Measurements from ENCODE around the gene IMP3. TPM values are rescaled to one million over a fixed set of nuclear protein-coding genes. Genes with fewer than 3 reads are reported as not detected.

The IMP3 gene
- polyA plus RNA-seq, 1 donor from 2014 or later = 147 TPM

DNA sequence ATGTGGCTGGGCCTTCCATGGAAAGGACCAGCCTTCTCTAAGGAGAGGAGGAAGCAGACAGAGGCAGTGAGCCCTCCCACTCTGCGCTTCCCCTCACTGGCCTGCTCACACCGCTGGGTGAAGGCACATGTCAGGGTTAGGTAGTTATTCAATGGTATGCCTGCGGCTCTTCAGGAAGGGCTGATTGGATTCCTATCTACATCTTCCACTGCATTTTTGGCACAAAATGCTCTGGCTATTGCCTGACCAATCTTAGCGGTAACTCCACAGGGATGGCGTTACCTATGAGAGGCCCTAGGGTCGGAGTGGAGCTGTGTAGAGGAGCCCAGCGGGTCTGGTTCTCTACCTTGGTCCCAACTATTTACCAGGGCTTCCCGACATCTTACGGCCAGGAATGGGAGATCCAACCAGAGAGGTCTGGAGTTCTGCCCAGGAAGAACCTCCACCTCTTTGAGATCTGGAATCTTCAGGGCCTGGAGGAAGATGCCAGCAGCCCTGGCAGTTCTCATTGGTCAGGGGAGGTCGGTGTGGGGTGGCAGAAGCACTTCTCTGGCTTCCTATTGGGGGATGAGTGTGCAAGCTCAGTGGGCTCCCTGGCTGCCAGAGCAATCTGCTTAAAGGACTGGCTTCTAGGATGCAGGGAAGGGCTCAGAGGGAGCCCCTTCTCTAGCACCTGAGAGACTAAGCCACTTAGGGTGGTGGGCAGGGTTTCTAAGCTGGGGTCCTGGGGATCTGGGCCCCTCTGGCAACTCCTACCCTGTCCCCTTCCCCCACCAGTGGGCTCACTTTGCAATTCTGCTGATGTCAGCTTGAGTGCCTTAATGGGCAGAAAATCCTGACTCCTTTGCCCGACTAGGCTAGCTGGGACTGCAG lies 31.9 kb upstream of the IMP3 start:
- Histone ChIP-seq H3K9ac (ENCODE audit: low read length) (no peak overlapping the region), H3K4me3 (ENCODE audit: low read length) (no peak overlapping the region), H3K4me2 (ENCODE audit: low read length) (no peak overlapping the region), H2AFZ (ENCODE audit: low read depth, low read length) (no peak overlapping the region), H3K79me2 (replicated peaks; ENCODE audit: insufficient read depth, low read length) (no peaks in the 10 kb centered on the region), H3K36me3 (ENCODE audit: insufficient read depth, low read length) (no peaks in the 10 kb centered on the region), H4K20me1 (ENCODE audit: insufficient read depth) (no peaks in the 10 kb centered on the region), H3F3A (ENCODE audit: insufficient read depth, low read length, poor library complexity, severe bottlenecking) (no peaks in the 10 kb centered on the region), H3K9me3 (ENCODE audit: low read length) (no peaks in the 10 kb centered on the region), H3K9me2 (ENCODE audit: insufficient read depth, low read length) (no peaks in the 10 kb centered on the region), H3K27ac (ENCODE audit: low read length) (no peak overlapping the region), H3K27me3 (ENCODE audit: insufficient read depth, low read depth, low read length) (no peaks in the 10 kb centered on the region)
- TF ChIP-seq, protein P1, sequence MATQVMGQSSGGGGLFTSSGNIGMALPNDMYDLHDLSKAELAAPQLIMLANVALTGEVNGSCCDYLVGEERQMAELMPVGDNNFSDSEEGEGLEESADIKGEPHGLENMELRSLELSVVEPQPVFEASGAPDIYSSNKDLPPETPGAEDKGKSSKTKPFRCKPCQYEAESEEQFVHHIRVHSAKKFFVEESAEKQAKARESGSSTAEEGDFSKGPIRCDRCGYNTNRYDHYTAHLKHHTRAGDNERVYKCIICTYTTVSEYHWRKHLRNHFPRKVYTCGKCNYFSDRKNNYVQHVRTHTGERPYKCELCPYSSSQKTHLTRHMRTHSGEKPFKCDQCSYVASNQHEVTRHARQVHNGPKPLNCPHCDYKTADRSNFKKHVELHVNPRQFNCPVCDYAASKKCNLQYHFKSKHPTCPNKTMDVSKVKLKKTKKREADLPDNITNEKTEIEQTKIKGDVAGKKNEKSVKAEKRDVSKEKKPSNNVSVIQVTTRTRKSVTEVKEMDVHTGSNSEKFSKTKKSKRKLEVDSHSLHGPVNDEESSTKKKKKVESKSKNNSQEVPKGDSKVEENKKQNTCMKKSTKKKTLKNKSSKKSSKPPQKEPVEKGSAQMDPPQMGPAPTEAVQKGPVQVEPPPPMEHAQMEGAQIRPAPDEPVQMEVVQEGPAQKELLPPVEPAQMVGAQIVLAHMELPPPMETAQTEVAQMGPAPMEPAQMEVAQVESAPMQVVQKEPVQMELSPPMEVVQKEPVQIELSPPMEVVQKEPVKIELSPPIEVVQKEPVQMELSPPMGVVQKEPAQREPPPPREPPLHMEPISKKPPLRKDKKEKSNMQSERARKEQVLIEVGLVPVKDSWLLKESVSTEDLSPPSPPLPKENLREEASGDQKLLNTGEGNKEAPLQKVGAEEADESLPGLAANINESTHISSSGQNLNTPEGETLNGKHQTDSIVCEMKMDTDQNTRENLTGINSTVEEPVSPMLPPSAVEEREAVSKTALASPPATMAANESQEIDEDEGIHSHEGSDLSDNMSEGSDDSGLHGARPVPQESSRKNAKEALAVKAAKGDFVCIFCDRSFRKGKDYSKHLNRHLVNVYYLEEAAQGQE (IDR thresholded peaks at IDR 0.05; ENCODE audit: borderline replicate concordance) = no peak
- TF ChIP-seq EP300 (conservative IDR thresholded peaks at IDR 0.05; ENCODE audit: poor library complexity, severe bottlenecking) (no peak), TAF1 (IDR thresholded peaks at IDR 0.05; ENCODE audit: low read depth) (no peak), MXI1 (conservative IDR thresholded peaks at IDR 0.05; ENCODE audit: poor library complexity, severe bottlenecking) (no peak), EZH2 (IDR thresholded peaks at IDR 0.05; ENCODE audit: borderline replicate concordance, insufficient read depth, low read length, poor library complexity, severe bottlenecking) (no peak), POLR2AphosphoS5 (IDR thresholded peaks at IDR 0.05) (no peak), RAD21 (conservative IDR thresholded peaks at IDR 0.05) (no peak), SMC3 (conservative IDR thresholded peaks at IDR 0.05; ENCODE audit: poor library complexity) (no peak)
- TF ChIP-seq, protein P2, sequence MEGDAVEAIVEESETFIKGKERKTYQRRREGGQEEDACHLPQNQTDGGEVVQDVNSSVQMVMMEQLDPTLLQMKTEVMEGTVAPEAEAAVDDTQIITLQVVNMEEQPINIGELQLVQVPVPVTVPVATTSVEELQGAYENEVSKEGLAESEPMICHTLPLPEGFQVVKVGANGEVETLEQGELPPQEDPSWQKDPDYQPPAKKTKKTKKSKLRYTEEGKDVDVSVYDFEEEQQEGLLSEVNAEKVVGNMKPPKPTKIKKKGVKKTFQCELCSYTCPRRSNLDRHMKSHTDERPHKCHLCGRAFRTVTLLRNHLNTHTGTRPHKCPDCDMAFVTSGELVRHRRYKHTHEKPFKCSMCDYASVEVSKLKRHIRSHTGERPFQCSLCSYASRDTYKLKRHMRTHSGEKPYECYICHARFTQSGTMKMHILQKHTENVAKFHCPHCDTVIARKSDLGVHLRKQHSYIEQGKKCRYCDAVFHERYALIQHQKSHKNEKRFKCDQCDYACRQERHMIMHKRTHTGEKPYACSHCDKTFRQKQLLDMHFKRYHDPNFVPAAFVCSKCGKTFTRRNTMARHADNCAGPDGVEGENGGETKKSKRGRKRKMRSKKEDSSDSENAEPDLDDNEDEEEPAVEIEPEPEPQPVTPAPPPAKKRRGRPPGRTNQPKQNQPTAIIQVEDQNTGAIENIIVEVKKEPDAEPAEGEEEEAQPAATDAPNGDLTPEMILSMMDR (IDR thresholded peaks at IDR 0.05; ENCODE audit: poor library complexity, severe bottlenecking) = no peak

DNA sequence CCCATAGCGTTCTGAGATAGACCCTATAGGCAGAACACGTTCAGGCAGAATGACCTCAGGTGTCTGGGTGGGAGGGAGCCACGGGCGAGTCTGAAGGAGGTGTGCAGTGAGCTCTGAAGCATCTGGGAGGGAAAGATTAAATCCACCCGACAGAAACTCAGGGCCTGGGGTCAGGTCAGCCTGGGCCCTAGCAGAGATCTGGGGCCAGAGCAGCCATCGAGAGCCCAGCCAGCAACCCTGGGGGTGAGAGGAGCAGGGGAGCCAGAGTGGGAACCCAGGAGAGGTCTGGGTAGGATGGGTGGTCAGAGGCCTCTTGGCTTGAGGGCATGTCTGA lies 29.8 kb upstream of the IMP3 start:
- no peak for TF ChIP-seq MXI1 (conservative IDR thresholded peaks at IDR 0.05; ENCODE audit: poor library complexity, severe bottlenecking)
- no peak for TF ChIP-seq TAF1 (IDR thresholded peaks at IDR 0.05; ENCODE audit: low read depth)
- TF ChIP-seq RAD21 (conservative IDR thresholded peaks at IDR 0.05) = no peak
- TF ChIP-seq, protein P1 (IDR thresholded peaks at IDR 0.05; ENCODE audit: borderline replicate concordance) = no peak
- TF ChIP-seq POLR2AphosphoS5 (IDR thresholded peaks at IDR 0.05) = no peak
- TF ChIP-seq EP300 (conservative IDR thresholded peaks at IDR 0.05; ENCODE audit: poor library complexity, severe bottlenecking) = no peak
- TF ChIP-seq EZH2 (IDR thresholded peaks at IDR 0.05; ENCODE audit: borderline replicate concordance, insufficient read depth, low read length, poor library complexity, severe bottlenecking) = no peak
- TF ChIP-seq, protein P2 (IDR thresholded peaks at IDR 0.05; ENCODE audit: poor library complexity, severe bottlenecking) = no peak
- TF ChIP-seq SMC3 (conservative IDR thresholded peaks at IDR 0.05; ENCODE audit: poor library complexity) = no peak
- no peak overlapping the region for H3K9ac ChIP-seq (ENCODE audit: low read length)
- no peaks in the 10 kb centered on the region for H3K36me3 ChIP-seq (ENCODE audit: insufficient read depth, low read length)
- no peaks in the 10 kb centered on the region for H3F3A ChIP-seq (ENCODE audit: insufficient read depth, low read length, poor library complexity, severe bottlenecking)
- H3K79me2 ChIP-seq (replicated peaks; ENCODE audit: insufficient read depth, low read length) = no peaks in the 10 kb centered on the region
- H2AFZ ChIP-seq (ENCODE audit: low read depth, low read length) = no peak overlapping the region
- no peak overlapping the region for H3K27ac ChIP-seq (ENCODE audit: low read length)
- no peaks in the 10 kb centered on the region for H3K9me3 ChIP-seq (ENCODE audit: low read length)
- H3K27me3 ChIP-seq (ENCODE audit: insufficient read depth, low read depth, low read length) = no peaks in the 10 kb centered on the region
- H3K4me3 ChIP-seq (ENCODE audit: low read length) = no peak overlapping the region
- H3K4me2 ChIP-seq (ENCODE audit: low read length) = no peak overlapping the region
- H4K20me1 ChIP-seq (ENCODE audit: insufficient read depth) = no peaks in the 10 kb centered on the region
- no peaks in the 10 kb centered on the region for H3K9me2 ChIP-seq (ENCODE audit: insufficient read depth, low read length)
